MM.1S (cell line): ENCODE measurements around the gene KIAA1671.

ENCODE experiments used
- DNase-seq: peaks from one replicate; pipeline ENCODE4 v3.0.0-alpha.2; 2015
- H2AFZ ChIP-seq: fragments of 300-600 bp; sonication (generic); 2 replicates; pipeline ENCODE4 v1.6.0; 2016; ENCODE audit warnings: antibody characterized with exemption, low read length
- H3F3A ChIP-seq: fragments of 300-600 bp; sonication (generic); 2 replicates; pipeline ENCODE4 v1.6.1; 2016; ENCODE audit warnings: mild to moderate bottlenecking, antibody characterized with exemption, low read length, moderate library complexity, mixed read lengths; ENCODE audit not compliant: insufficient read depth
- H3K27ac ChIP-seq: fragments of 300-600 bp; sonication (generic); 2 replicates; pipeline ENCODE4 v1.5.1; 2016; ENCODE audit warnings: mild to moderate bottlenecking, low read length
- H3K27me3 ChIP-seq: fragments of 300-600 bp; sonication (generic); replicated peaks from 2 replicates; pipeline ENCODE4 v1.6.0; 2016; ENCODE audit warnings: low read length; ENCODE audit not compliant: insufficient read depth
- H3K36me3 ChIP-seq: fragments of 300-600 bp; sonication (generic); replicated peaks from 2 replicates; pipeline ENCODE4 v1.6.1; 2016; ENCODE audit warnings: mild to moderate bottlenecking, low read length, mixed read lengths; ENCODE audit not compliant: insufficient read depth
- H3K4me1 ChIP-seq: fragments of 300-600 bp; sonication (generic); 2 replicates; pipeline ENCODE4 v1.6.1; 2016; ENCODE audit warnings: low read length, mixed read lengths
- H3K4me2 ChIP-seq: fragments of 300-600 bp; sonication (generic); 2 replicates; pipeline ENCODE4 v1.6.0; 2016; ENCODE audit warnings: low read depth, low read length
- H3K4me3 ChIP-seq: fragments of 300-600 bp; sonication (generic); 2 replicates; pipeline ENCODE4 v1.5.1; 2016; ENCODE audit warnings: low read length, mixed read lengths
- H3K79me2 ChIP-seq: fragments of 300-600 bp; sonication (generic); 2 replicates; pipeline ENCODE4 v1.6.1; 2016; ENCODE audit warnings: mixed run types, low read length, mixed read lengths
- H3K9ac ChIP-seq: fragments of 300-600 bp; sonication (generic); 2 replicates; pipeline ENCODE4 v1.6.1; 2016; ENCODE audit warnings: low read length, mixed read lengths
- H3K9me2 ChIP-seq: fragments of 300-600 bp; sonication (generic); replicated peaks from 2 replicates; pipeline ENCODE4 v1.6.1; 2016; ENCODE audit warnings: mild to moderate bottlenecking, low read length, mixed read lengths; ENCODE audit not compliant: insufficient read depth
- H3K9me3 ChIP-seq: fragments of 300-600 bp; sonication (generic); replicated peaks from 2 replicates; pipeline ENCODE4 v1.6.1; 2016; ENCODE audit warnings: mild to moderate bottlenecking, low read length, mixed read lengths; ENCODE audit not compliant: insufficient read depth
- H4K20me1 ChIP-seq: fragments of 300-600 bp; sonication (generic); 2 replicates; pipeline ENCODE4 v1.6.1; 2016; ENCODE audit warnings: mild to moderate bottlenecking, low read length, moderate library complexity, mixed read lengths; ENCODE audit not compliant: insufficient read depth
- EZH2 ChIP-seq: fragments of 300-600 bp; sonication (generic); optimal IDR thresholded peaks from 2 replicates; pipeline ENCODE3; 2017; ENCODE audit warnings: low read depth, mild to moderate bottlenecking, antibody characterized with exemption, low read length, mixed read lengths
- EZH2phosphoT487 ChIP-seq: fragments of 300-600 bp; sonication (generic); IDR thresholded peaks from 2 replicates; pipeline ENCODE4 v1.6.1; 2018; ENCODE audit warnings: antibody characterized with exemption, low read length
- TF ChIP-seq, protein P1 (sequence below): fragments of 300-600 bp; sonication (generic); IDR thresholded peaks from 2 replicates; pipeline ENCODE4 v1.5.1; 2016; ENCODE audit warnings: antibody characterized with exemption, low read length, mixed read lengths

The KIAA1671 gene

DNA sequence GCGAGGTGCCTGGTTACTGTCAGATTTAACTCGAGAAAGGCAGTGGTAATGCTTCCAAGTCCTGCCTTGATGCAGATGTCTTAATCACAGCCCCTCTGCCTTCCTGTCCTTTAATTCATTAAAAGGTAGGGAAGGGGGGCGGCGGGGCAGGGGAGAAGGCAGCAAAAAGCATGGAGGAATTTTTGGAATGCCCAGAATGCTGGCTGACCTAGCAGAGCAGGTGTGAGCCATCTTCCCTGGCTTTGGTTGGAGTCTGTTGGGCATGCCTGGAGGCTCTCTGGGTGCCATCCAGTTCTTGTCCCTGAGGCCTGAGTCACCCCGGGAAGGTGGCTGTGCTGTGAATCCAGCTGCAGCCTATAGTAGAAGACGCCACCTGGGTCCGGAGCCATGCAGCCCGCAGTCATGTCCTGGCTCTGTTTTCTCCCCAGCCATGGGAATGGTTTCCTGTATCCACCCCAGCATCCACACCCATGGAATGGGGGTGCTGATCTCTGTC is 15.6 kb downstream of the KIAA1671 start:
- H3F3A ChIP-seq: no peaks in the 10 kb centered on the region
- H3K27ac ChIP-seq: no peak overlapping the region
- no peak overlapping the region for H3K4me2 ChIP-seq

DNA sequence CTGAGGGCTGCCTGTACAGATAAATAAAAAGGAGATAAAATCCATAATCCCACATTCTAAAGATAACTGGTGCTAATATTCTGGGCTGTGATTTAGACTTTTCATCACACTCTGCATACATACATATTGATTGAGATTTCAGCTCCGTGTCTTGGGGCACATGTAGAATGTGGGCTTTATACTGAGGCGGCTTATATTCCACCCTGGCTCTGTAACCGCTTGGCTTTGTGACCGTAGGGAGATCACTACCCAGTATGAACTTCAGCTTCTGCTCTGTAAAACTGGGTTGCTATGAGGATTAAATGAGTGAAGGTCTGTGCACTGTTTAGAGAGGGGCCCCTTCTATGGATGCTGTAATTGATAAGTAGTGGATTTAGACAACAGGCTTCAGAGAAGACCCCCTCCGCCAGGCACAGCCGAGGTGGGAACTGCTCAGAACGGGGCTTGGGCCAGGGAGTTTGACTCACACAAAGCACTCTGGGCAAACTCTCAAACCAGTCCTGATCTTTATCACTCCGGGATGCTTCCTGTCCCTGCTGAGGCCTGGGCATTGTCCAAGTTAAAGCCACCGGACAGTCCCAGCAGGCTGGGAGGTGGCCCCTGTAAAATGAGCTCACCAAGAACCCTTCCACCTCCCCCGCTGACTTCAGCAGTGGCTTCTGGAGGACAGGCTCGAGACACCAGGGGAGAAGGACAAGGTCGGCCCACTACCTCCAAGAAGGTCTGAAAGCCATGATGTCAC is 17.2 kb downstream of the KIAA1671 start:
- Histone ChIP-seq H4K20me1 (no peaks in the 10 kb centered on the region), H3K27ac (no peak overlapping the region), H3K4me1 (no peaks in the 10 kb centered on the region; the same call in none of the 2 replicates), H3K27me3 (no peaks in the 10 kb centered on the region), H3K9me2 (no peaks in the 10 kb centered on the region), H3F3A (no peaks in the 10 kb centered on the region), H3K9ac (no peak overlapping the region), H3K9me3 (no peaks in the 10 kb centered on the region), H2AFZ (no peak overlapping the region), H3K36me3 (no peaks in the 10 kb centered on the region), H3K4me3 (no peak overlapping the region), H3K4me2 (no peak overlapping the region), H3K79me2 (no peaks in the 10 kb centered on the region)
- TF ChIP-seq, protein P1, sequence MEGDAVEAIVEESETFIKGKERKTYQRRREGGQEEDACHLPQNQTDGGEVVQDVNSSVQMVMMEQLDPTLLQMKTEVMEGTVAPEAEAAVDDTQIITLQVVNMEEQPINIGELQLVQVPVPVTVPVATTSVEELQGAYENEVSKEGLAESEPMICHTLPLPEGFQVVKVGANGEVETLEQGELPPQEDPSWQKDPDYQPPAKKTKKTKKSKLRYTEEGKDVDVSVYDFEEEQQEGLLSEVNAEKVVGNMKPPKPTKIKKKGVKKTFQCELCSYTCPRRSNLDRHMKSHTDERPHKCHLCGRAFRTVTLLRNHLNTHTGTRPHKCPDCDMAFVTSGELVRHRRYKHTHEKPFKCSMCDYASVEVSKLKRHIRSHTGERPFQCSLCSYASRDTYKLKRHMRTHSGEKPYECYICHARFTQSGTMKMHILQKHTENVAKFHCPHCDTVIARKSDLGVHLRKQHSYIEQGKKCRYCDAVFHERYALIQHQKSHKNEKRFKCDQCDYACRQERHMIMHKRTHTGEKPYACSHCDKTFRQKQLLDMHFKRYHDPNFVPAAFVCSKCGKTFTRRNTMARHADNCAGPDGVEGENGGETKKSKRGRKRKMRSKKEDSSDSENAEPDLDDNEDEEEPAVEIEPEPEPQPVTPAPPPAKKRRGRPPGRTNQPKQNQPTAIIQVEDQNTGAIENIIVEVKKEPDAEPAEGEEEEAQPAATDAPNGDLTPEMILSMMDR: no peak
- no peak for TF ChIP-seq EZH2phosphoT487
- no peak for TF ChIP-seq EZH2
- no peak for DNase-seq

More for the DNA sequence above, 15.6 kb downstream of the KIAA1671 start:
- no peak for DNase-seq
- no peaks in the 10 kb centered on the region for H4K20me1 ChIP-seq
- no peak overlapping the region for H3K9ac ChIP-seq
- no peaks in the 10 kb centered on the region for H3K9me2 ChIP-seq
- H3K36me3 ChIP-seq: no peaks in the 10 kb centered on the region
- no peaks in the 10 kb centered on the region; the same call in none of the 2 replicates for H3K4me1 ChIP-seq
- H2AFZ ChIP-seq: no peak overlapping the region
- TF ChIP-seq EZH2 (no peak), EZH2phosphoT487 (no peak)
- TF ChIP-seq, protein P1: no peak
- no peak overlapping the region for H3K4me3 ChIP-seq
- H3K27me3 ChIP-seq: no peaks in the 10 kb centered on the region
- H3K9me3 ChIP-seq: no peaks in the 10 kb centered on the region
- H3K79me2 ChIP-seq: no peaks in the 10 kb centered on the region

GRCh38 chr22:24972369-24972768 is 19.9 kb downstream of the KIAA1671 start:
- H3K9ac ChIP-seq: no peak overlapping the region
- no peaks in the 10 kb centered on the region for H3K36me3 ChIP-seq
- no peaks in the 10 kb centered on the region for H3K4me1 ChIP-seq
- no peaks in the 10 kb centered on the region for H3K27me3 ChIP-seq
- no peak overlapping the region for H3K4me3 ChIP-seq
- no peaks in the 10 kb centered on the region for H3K9me2 ChIP-seq
- no peaks in the 10 kb centered on the region for H4K20me1 ChIP-seq
- TF ChIP-seq, protein P1: no peak
- TF ChIP-seq EZH2phosphoT487: no peak
- no peak for TF ChIP-seq EZH2
- H2AFZ ChIP-seq: no peak overlapping the region
- H3K4me2 ChIP-seq: no peak overlapping the region
- H3K9me3 ChIP-seq: no peaks in the 10 kb centered on the region
- no peak for DNase-seq
- H3K27ac ChIP-seq: no peak overlapping the region
- no peaks in the 10 kb centered on the region for H3F3A ChIP-seq
- no peaks in the 10 kb centered on the region for H3K79me2 ChIP-seq
